K562 (cell line): ENCODE measurements around the gene BNIP1. TPM values are rescaled to one million over a fixed set of nuclear protein-coding genes. Genes with fewer than 3 reads are reported as not detected.

Source experiments
- ATAC-seq: fragments of 200-7000 bp; cut with Tn5 transposase; 3 replicates; pipeline ENCODE4 v1.9.1; 2020; ENCODE audit warnings: moderate library complexity
- BruUV-seq: library from RNA; stranded (reverse); fragments of 400-500 nt; replicated peaks from 2 replicates; lab custom pipeline; 2021; lab: Mats Ljungman, UMichigan
- CTCF ChIA-PET: fragments of 300-600 bp; formaldehyde crosslinking; extraction: SDS; loops from one replicate; lab custom pipeline; 2021; ENCODE audit warnings: low intra/inter-chr PET ratio; lab: Yijun Ruan, JAX
- POLR2A ChIA-PET: fragments of 300-600, 350-650 bp; sonication (Branson Sonifier 250); formaldehyde crosslinking; extraction: SDS; loops from one replicate; lab custom pipeline; 2021; ENCODE audit warnings: antibody characterized with exemption, inconsistent platforms; lab: Yijun Ruan, JAX
- DNase-seq, 4 experiments: peaks; one replicate each; pipeline versions ENCODE4 v3.0.0 to v3.0.0-alpha.2; 2011 to 2018; ENCODE audit warnings: low spot score in 3 of 4, mixed read lengths in 3 of 4; ENCODE audit errors: extremely low read depth in 1 of 4
- FAIRE-seq: peaks from 2 replicates; lab custom pipeline; 2011; peaks lifted over from hg19 to GRCh38; lab: Jason Lieb, UNC
- H2AFZ ChIP-seq: 2 replicates; pipeline ENCODE4 v1.6.0; 2011; ENCODE audit warnings: low read depth, low read length, control low read depth, inconsistent platforms
- H3K27ac ChIP-seq: fragments of 200-600 bp; 3 replicates; pipeline ENCODE4 v1.8.0; 2011; ENCODE audit warnings: low read depth, mild to moderate bottlenecking, control low read depth, inconsistent platforms, low read length, moderate library complexity, mixed read lengths; ENCODE audit errors: extremely low read depth
- H3K27me3 ChIP-seq, 2 experiments: fragments of 300-600 bp in 1 of 2; 2 replicates in 1 of 2; 3 replicates in 1 of 2; pipeline versions ENCODE4 v1.6.0 to v1.8.0; 2011; ENCODE audit warnings: inconsistent platforms in 2 of 2, low read length in 2 of 2, mild to moderate bottlenecking in 1 of 2, mixed read lengths in 1 of 2, moderate library complexity in 1 of 2; ENCODE audit not compliant: control insufficient read depth in 2 of 2, insufficient read depth in 2 of 2
- H3K36me3 ChIP-seq: fragments of 300-600 bp; 3 replicates; pipeline ENCODE4 v1.8.0; 2011; ENCODE audit warnings: mild to moderate bottlenecking, low read length, inconsistent platforms; ENCODE audit not compliant: control insufficient read depth, insufficient read depth
- H3K4me1 ChIP-seq, 2 experiments: fragments of 200-600 bp in 1 of 2; replicated peaks in 1 of 2; 2 replicates in 1 of 2; 3 replicates in 1 of 2; pipeline versions ENCODE4 v1.5.1 to v1.8.0; 2011; ENCODE audit warnings: inconsistent platforms in 2 of 2, low read length in 2 of 2, mild to moderate bottlenecking in 1 of 2, mixed read lengths in 1 of 2, moderate library complexity in 1 of 2; ENCODE audit not compliant: control insufficient read depth in 2 of 2, insufficient read depth in 2 of 2
- H3K4me2 ChIP-seq: 2 replicates; pipeline ENCODE4 v1.6.1; 2011; ENCODE audit warnings: low read length, control low read depth, inconsistent platforms, mixed read lengths; ENCODE audit not compliant: insufficient read depth
- H3K4me3 ChIP-seq: fragments of 200-600 bp; sonication (generic), shearing (Covaris generic); 2 replicates; pipeline ENCODE4 v1.5.1; 2016; ENCODE audit warnings: control low read depth, inconsistent platforms
- H3K79me2 ChIP-seq: fragments of 200-600 bp; 3 replicates; pipeline ENCODE4 v1.8.0; 2011; ENCODE audit warnings: low read length, inconsistent platforms; ENCODE audit not compliant: control insufficient read depth, insufficient read depth
- H3K9ac ChIP-seq, 2 experiments: 2 replicates each; pipeline versions ENCODE4 v1.6.0 to v1.6.1; 2011; ENCODE audit warnings: low read depth in 2 of 2, low read length in 2 of 2, control low read depth in 1 of 2, inconsistent platforms in 1 of 2, mild to moderate bottlenecking in 1 of 2, mixed read lengths in 1 of 2; ENCODE audit not compliant: insufficient read depth in 1 of 2
- H3K9me1 ChIP-seq: one replicate; pipeline ENCODE4 v1.6.0; 2011; ENCODE audit warnings: inconsistent platforms, mild to moderate bottlenecking, low read length, moderate library complexity; ENCODE audit not compliant: control insufficient read depth, insufficient read depth
- H3K9me3 ChIP-seq: replicated peaks from 2 replicates; pipeline ENCODE4 v1.5.1; 2011; ENCODE audit warnings: low read depth, low read length, inconsistent platforms; ENCODE audit not compliant: control insufficient read depth, insufficient read depth
- H4K20me1 ChIP-seq: replicated peaks from 2 replicates; pipeline ENCODE4 v1.6.1; 2011; ENCODE audit warnings: low read length, inconsistent platforms, mixed read lengths; ENCODE audit not compliant: control insufficient read depth, insufficient read depth
- FOXM1 ChIP-seq, 2 experiments: fragments of 450-650 bp in 1 of 2; sonication (generic) in 1 of 2; formaldehyde crosslinking in 1 of 2; IDR thresholded peaks; 2 replicates each; pipeline versions ENCODE4 v1.6.1 to v1.9.0; 2017 to 2022; ENCODE audit warnings: low read depth in 2 of 2, mild to moderate bottlenecking in 2 of 2, missing genetic modification reagents in 1 of 2, moderate library complexity in 1 of 2
- MAFG ChIP-seq: fragments of 450-650 bp; conservative IDR thresholded peaks from 2 replicates; pipeline ENCODE4 v1.6.1; 2016; ENCODE audit warnings: missing genetic modification characterization, missing compliant biosample characterization
- ZFP91 ChIP-seq: sonication (generic); formaldehyde crosslinking; IDR thresholded peaks from 2 replicates; pipeline ENCODE4 v1.8.0; 2022; ENCODE audit warnings: mild to moderate bottlenecking, missing genetic modification reagents
- ZNF124 ChIP-seq: sonication (generic); formaldehyde crosslinking; IDR thresholded peaks from 2 replicates; pipeline ENCODE4 v1.8.1; 2022; ENCODE audit warnings: missing genetic modification reagents
- in situ Hi-C: fragments of 300-500 bp; cut with MboI; formaldehyde crosslinking; loops from 4 replicates; pipeline ENCODE4 v1.15.0; 2018; ENCODE audit warnings: inconsistent platforms, mixed read lengths
- intact Hi-C: fragments of 100-400 bp; cut with micrococcal nuclease; formaldehyde crosslinking; loops from 2 replicates; pipeline ENCODE4 v1.14.2; 2022
- polyA plus RNA-seq, 8 experiments: library from polyadenylated mRNA; depleted of rRNA in 4 of 8; stranded (reverse) in 5 of 8; unstranded in 3 of 8; fragments of >200 nt; fragmentation: Nextera tagmentation in 2 of 8; fragmentation: Illumina TruSeq in 1 of 8; extraction: Ambion mirVana in 2 of 8; extraction: Trizol in 1 of 8; gene quantifications; 2 replicates each; pipeline versions ENCODE4 v1.2.1 to v1.2.3, GENCODE V29; 2011 to 2014; ENCODE audit warnings: inconsistent platforms in 1 of 8, missing spikeins in 1 of 8
- total RNA-seq, 7 experiments: library from RNA; depleted of rRNA in 6 of 7; stranded (reverse); fragments of >200 nt in 6 of 7; fragmentation: Illumina TruSeq in 2 of 7; extraction: Trizol in 2 of 7; gene quantifications; 2 replicates each; pipeline versions ENCODE4 v1.2.1 to v1.2.3, GENCODE V29; 2011 to 2021; ENCODE audit warnings: low replicate concordance in 1 of 7
- TF ChIP-seq, protein P1 (sequence below): fragments of 200-600 bp; sonication (generic); IDR thresholded peaks from one replicate; pipeline ENCODE4 v1.6.1; 2012; ENCODE audit warnings: mild to moderate bottlenecking, low read depth, low read length, inconsistent platforms
- TF ChIP-seq, protein P2 (sequence below), 2 experiments: IDR thresholded peaks; 2 replicates each; pipeline ENCODE4 v1.6.1; 2011; ENCODE audit warnings: borderline replicate concordance in 1 of 2, control low read depth in 1 of 2, low read depth in 1 of 2, low read length in 1 of 2, mild to moderate bottlenecking in 1 of 2, mixed read lengths in 1 of 2, moderate library complexity in 1 of 2; ENCODE audit not compliant: insufficient read depth in 1 of 2, insufficient read length in 1 of 2, poor library complexity in 1 of 2, severe bottlenecking in 1 of 2; ENCODE audit errors: extremely low read depth in 1 of 2

The BNIP1 gene
- total and polyA plus RNA-seq, 9 of the 15 experiments (the other 6 are each of a cell fraction or from before 2014, with no cell fraction given): 18.8 to 65.0 (median 26.2) TPM

DNA sequence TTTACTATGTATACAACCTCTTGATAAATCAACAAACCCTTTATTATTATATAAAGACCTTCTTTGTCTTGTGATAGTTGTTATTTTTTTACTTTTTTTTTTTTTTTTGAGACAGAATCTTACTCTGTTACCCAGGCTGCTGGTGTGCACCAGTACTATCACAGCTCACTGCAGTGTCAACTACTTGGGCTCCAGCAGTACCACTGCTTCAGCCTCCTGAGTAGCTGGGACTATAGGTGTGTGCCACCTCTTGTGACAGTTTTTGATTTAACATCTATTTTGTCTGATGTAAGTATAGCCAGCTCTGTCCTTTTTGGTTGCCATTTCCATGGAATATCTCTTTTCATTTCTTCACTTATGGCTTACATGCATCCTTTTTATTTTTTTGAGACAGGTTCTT, 45.5 kb upstream of the BNIP1 start:
- H3K9me1 ChIP-seq: no peaks in the 10 kb centered on the region

More for the DNA sequence above, 45.5 kb upstream of the BNIP1 start:
- POLR2A ChIA-PET: interaction anchor here (0.5 kb wide), 1 partner anchor 403 kb away, joined by 3 read pairs; no protein-coding TSS in a partner anchor
- Histone ChIP-seq H3K27me3 (no peaks in the 10 kb centered on the region), H3K4me2 (no peak overlapping the region), H3K36me3 (no peaks in the 10 kb centered on the region), H3K4me1 (no peaks in the 10 kb centered on the region), H3K9ac (no peak overlapping the region), H3K27ac (no peak overlapping the region), H2AFZ (no peak overlapping the region), H4K20me1 (no peaks in the 10 kb centered on the region), H3K79me2 (no peaks in the 10 kb centered on the region), H3K4me3 (no peak overlapping the region), H3K9me3 (no peaks in the 10 kb centered on the region; the same call in 1 of the 2 replicates)
- DNase-seq (no peak), FAIRE-seq (no peak), ATAC-seq (no peak)
- intact Hi-C loops (no loop called here), in situ Hi-C loops (no loop called here)
- CTCF ChIA-PET: no interaction called here
- BruUV-seq: no TSS peak
- TF ChIP-seq ZNF124 (CRISPR knock-in tag) (no peak), ZFP91 (CRISPR knock-in tag) (no peak), FOXM1 (IDR thresholded peaks at IDR 0.05; ENCODE audit: low read depth) (no peak), FOXM1 (CRISPR knock-in tag; IDR thresholded peaks at IDR 0.05; ENCODE audit: low read depth) (no peak), MAFG (no peak)
- TF ChIP-seq, protein P1, sequence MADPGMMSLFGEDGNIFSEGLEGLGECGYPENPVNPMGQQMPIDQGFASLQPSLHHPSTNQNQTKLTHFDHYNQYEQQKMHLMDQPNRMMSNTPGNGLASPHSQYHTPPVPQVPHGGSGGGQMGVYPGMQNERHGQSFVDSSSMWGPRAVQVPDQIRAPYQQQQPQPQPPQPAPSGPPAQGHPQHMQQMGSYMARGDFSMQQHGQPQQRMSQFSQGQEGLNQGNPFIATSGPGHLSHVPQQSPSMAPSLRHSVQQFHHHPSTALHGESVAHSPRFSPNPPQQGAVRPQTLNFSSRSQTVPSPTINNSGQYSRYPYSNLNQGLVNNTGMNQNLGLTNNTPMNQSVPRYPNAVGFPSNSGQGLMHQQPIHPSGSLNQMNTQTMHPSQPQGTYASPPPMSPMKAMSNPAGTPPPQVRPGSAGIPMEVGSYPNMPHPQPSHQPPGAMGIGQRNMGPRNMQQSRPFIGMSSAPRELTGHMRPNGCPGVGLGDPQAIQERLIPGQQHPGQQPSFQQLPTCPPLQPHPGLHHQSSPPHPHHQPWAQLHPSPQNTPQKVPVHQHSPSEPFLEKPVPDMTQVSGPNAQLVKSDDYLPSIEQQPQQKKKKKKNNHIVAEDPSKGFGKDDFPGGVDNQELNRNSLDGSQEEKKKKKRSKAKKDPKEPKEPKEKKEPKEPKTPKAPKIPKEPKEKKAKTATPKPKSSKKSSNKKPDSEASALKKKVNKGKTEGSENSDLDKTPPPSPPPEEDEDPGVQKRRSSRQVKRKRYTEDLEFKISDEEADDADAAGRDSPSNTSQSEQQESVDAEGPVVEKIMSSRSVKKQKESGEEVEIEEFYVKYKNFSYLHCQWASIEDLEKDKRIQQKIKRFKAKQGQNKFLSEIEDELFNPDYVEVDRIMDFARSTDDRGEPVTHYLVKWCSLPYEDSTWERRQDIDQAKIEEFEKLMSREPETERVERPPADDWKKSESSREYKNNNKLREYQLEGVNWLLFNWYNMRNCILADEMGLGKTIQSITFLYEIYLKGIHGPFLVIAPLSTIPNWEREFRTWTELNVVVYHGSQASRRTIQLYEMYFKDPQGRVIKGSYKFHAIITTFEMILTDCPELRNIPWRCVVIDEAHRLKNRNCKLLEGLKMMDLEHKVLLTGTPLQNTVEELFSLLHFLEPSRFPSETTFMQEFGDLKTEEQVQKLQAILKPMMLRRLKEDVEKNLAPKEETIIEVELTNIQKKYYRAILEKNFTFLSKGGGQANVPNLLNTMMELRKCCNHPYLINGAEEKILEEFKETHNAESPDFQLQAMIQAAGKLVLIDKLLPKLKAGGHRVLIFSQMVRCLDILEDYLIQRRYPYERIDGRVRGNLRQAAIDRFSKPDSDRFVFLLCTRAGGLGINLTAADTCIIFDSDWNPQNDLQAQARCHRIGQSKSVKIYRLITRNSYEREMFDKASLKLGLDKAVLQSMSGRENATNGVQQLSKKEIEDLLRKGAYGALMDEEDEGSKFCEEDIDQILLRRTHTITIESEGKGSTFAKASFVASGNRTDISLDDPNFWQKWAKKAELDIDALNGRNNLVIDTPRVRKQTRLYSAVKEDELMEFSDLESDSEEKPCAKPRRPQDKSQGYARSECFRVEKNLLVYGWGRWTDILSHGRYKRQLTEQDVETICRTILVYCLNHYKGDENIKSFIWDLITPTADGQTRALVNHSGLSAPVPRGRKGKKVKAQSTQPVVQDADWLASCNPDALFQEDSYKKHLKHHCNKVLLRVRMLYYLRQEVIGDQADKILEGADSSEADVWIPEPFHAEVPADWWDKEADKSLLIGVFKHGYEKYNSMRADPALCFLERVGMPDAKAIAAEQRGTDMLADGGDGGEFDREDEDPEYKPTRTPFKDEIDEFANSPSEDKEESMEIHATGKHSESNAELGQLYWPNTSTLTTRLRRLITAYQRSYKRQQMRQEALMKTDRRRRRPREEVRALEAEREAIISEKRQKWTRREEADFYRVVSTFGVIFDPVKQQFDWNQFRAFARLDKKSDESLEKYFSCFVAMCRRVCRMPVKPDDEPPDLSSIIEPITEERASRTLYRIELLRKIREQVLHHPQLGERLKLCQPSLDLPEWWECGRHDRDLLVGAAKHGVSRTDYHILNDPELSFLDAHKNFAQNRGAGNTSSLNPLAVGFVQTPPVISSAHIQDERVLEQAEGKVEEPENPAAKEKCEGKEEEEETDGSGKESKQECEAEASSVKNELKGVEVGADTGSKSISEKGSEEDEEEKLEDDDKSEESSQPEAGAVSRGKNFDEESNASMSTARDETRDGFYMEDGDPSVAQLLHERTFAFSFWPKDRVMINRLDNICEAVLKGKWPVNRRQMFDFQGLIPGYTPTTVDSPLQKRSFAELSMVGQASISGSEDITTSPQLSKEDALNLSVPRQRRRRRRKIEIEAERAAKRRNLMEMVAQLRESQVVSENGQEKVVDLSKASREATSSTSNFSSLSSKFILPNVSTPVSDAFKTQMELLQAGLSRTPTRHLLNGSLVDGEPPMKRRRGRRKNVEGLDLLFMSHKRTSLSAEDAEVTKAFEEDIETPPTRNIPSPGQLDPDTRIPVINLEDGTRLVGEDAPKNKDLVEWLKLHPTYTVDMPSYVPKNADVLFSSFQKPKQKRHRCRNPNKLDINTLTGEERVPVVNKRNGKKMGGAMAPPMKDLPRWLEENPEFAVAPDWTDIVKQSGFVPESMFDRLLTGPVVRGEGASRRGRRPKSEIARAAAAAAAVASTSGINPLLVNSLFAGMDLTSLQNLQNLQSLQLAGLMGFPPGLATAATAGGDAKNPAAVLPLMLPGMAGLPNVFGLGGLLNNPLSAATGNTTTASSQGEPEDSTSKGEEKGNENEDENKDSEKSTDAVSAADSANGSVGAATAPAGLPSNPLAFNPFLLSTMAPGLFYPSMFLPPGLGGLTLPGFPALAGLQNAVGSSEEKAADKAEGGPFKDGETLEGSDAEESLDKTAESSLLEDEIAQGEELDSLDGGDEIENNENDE: no peak
- TF ChIP-seq, protein P2, sequence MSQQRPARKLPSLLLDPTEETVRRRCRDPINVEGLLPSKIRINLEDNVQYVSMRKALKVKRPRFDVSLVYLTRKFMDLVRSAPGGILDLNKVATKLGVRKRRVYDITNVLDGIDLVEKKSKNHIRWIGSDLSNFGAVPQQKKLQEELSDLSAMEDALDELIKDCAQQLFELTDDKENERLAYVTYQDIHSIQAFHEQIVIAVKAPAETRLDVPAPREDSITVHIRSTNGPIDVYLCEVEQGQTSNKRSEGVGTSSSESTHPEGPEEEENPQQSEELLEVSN (IDR thresholded peaks at IDR 0.05; ENCODE audit: borderline replicate concordance in 1 of 2, extremely low read depth in 1 of 2, insufficient read depth in 1 of 2, insufficient read length in 1 of 2, low read depth in 1 of 2, low read length in 1 of 2, poor library complexity in 1 of 2, severe bottlenecking in 1 of 2): no peak
